ENCODE results near the gene RMND5A.

RMND5A gene

GRCh38 chr2:86793752-86794151 is 73.7 kb downstream of the RMND5A start:
- no peak overlapping the region for H3K4me3 ChIP-seq (ENCODE audit: low read depth, low read length)
- TF ChIP-seq CTCF (IDR thresholded peaks at IDR 0.05; ENCODE audit: low read depth, low read length): no peak

DNA sequence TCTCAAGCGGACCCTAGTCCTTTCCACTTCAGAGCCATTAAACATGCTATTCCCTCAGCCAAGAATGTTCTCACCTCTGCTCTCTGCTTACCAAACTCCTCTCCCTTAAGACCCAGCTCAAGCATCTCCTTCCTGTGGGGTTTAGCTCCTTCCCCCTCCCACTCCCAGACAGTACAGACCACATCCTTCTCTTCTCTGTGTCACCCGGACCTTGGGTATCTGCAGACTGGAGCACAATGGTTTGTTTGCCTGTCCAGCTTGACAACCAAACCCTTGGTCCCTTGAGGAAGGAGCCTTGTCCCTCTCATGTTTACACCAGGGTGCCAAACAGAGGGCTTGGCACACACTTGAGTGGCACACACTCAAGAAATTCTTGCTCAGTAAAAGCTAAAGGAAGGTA is 74.8 kb downstream of the RMND5A start:
- no peak overlapping the region for H3K4me3 ChIP-seq (ENCODE audit: low read depth, low read length)

DNA sequence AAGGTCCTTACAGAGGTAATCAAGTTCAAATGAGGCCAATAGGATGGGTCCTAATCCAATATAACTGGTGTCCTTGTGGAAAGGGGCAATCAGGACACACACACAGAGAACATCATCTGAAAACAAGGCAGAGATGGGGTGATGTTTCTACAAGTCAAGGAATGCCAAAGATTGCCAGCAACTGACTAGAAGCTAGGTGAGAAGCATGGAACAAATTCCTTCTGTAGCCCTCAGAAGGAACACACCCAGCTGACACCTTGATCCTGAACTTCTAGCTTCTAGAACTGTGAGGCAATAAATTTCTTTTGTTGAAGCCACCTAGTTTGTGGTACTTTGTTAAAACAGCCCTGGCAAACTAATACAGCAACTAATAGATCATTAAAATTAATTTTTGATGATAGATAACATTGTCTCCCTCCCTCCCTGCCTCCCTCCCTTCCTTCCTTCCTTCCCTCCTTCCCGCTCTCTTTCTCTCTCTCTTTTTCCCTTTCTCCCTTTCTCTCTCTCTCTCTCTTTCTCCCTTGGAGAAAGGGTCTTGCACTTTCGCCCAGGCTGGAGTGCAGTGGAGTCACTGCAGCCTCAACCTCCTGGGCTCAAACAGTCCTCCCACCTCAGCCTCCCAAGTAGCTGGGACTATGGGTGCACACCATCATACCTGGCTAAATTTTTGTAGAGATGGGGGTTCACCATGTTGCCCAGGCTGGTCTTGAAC is 80.9 kb downstream of the RMND5A start:
- no peak for TF ChIP-seq CTCF (IDR thresholded peaks at IDR 0.05; ENCODE audit: low read depth, low read length)
- H3K4me3 ChIP-seq (ENCODE audit: low read depth, low read length): no peak overlapping the region

More for the DNA sequence above, 74.8 kb downstream of the RMND5A start:
- no peak for TF ChIP-seq CTCF (IDR thresholded peaks at IDR 0.05; ENCODE audit: low read depth, low read length)

DNA sequence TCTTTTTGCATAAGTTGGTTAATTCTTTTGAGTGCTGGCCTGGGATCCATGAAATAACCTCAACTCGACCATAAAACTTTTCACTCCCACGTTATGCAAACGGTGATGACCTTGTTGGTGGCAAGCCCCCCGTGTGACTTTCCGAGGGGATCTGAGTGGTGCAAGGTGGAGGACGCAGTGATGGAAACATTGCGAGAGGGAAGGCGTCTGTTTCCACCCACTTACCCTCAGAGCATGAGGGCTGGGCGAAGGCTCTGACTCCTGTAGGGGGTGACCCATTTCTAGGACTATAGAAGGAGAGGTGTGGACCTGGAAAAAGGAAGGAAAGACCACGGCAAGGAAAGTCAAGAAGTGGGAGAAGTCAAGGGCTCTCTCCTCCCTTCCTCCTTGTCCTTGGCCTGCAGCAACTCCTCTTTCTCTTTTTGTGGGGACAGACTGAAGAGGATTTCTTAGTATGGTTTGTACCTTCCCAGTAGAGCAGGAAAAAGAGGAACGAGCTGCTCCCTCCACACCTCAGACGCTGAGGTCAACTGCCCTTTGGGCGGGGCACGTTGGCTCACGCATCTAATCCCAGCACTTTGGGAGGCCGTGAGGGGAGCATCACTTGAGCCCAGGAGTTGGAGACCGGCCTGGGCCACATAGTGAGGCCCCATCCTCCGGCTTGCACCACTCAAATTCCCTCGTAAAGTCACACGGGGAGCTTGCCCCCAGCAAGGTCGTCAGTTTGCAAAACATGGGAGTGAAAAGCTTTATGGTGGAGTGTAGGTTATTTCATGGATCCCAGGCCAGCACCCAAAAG is 86.2 kb downstream of the RMND5A start:
- no peak for TF ChIP-seq CTCF (IDR thresholded peaks at IDR 0.05; ENCODE audit: low read depth, low read length)

DNA sequence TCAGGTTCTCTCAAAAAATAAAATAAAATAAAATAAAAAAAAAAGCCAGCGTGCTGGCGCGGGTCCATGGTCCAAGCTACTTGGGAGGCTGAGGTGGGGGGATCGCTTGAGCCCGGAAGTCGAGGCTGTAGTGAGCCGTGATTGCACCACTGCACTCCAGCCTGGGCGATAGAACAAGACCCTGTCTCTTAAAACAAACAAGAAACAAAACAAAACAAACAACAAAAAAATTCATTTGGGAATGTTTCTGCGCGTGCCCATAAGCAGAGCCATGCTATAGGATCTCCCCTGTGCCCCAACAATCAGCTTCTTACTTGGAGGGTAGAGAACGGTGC is 87.0 kb downstream of the RMND5A start:
- peak overlapping the region; percentile 8 for H3K4me3 ChIP-seq (ENCODE audit: low read depth, low read length)
- no peak for TF ChIP-seq CTCF (IDR thresholded peaks at IDR 0.05; ENCODE audit: low read depth, low read length)

More for the DNA sequence above, 86.2 kb downstream of the RMND5A start:
- H3K4me3 ChIP-seq (ENCODE audit: low read depth, low read length): no peak overlapping the region

GRCh38 chr2:86807468-86808275 is 87.6 kb downstream of the RMND5A start:
- peak overlapping the region; percentile 8 for H3K4me3 ChIP-seq (ENCODE audit: low read depth, low read length)
- no peak for TF ChIP-seq CTCF (IDR thresholded peaks at IDR 0.05; ENCODE audit: low read depth, low read length)

All from WI38 (cell line).